Endothelial cell (in vitro differentiated cells): ENCODE measurements around the gene ZER1. TPM values are rescaled to one million over a fixed set of nuclear protein-coding genes. Genes with fewer than 3 reads are reported as not detected.
"Not testable (repeated sequence)": the region's sequence is repeated elsewhere in the genome, so short reads cannot be mapped to it uniquely, and the experiment has no call there.

Experiments used
- DNase-seq: peaks from one replicate; pipeline ENCODE4 v3.0.0; 2021; ENCODE audit warnings: low spot score
- H3K27ac Mint-ChIP-seq: one replicate; pipeline ENCODE4 v1.8.0; 2021; ENCODE audit warnings: mixed read lengths, inconsistent platforms; ENCODE audit not compliant: unreplicated experiment
- H3K27me3 Mint-ChIP-seq: one replicate; pipeline ENCODE4 v1.8.0; 2021; ENCODE audit warnings: mild to moderate bottlenecking, moderate library complexity, mixed read lengths, inconsistent platforms; ENCODE audit not compliant: unreplicated experiment
- H3K36me3 Mint-ChIP-seq: one replicate; pipeline ENCODE4 v1.8.0; 2021; ENCODE audit warnings: mild to moderate bottlenecking, low read depth, mixed read lengths, inconsistent platforms; ENCODE audit not compliant: unreplicated experiment
- H3K4me1 Mint-ChIP-seq: one replicate; pipeline ENCODE4 v1.8.0; 2021; ENCODE audit warnings: mild to moderate bottlenecking, mixed read lengths, inconsistent platforms; ENCODE audit not compliant: unreplicated experiment
- H3K4me3 Mint-ChIP-seq: one replicate; pipeline ENCODE4 v1.8.0; 2021; ENCODE audit warnings: mild to moderate bottlenecking, mixed read lengths, inconsistent platforms; ENCODE audit not compliant: unreplicated experiment
- H3K9me3 Mint-ChIP-seq: one replicate; pipeline ENCODE4 v1.8.0; 2021; ENCODE audit warnings: mixed read lengths, inconsistent platforms; ENCODE audit not compliant: unreplicated experiment
- CTCF ChIP-seq: fragments of 200-600 bp; sonication (generic); IDR thresholded peaks from one replicate; pipeline ENCODE4 v1.5.0; 2021; ENCODE audit warnings: antibody characterized with exemption; ENCODE audit not compliant: unreplicated experiment
- total RNA-seq: library from RNA; stranded (reverse); fragmentation: NEBNext Ultra II Directional; extraction: Animal tissue kit (Norgen Biotek cat#: 25700); gene quantifications from one replicate; pipeline ENCODE4 v1.2.1, GENCODE V29; 2021; ENCODE audit not compliant: unreplicated experiment

The ZER1 gene
- total RNA-seq, 1 donor from 2014 or later, result 29.2 TPM

- peak within 1 kb of the TSS; percentile 62 for H3K27ac Mint-ChIP-seq
- H3K27me3 Mint-ChIP-seq, result peaks cover 3% of the 10 kb centered on the region
- H3K36me3 Mint-ChIP-seq, result no peaks in the 10 kb centered on the region
- H3K4me3 Mint-ChIP-seq, result peak within 1 kb of the TSS; percentile 88
- H3K9me3 Mint-ChIP-seq, result no peaks in the 10 kb centered on the region
- peak; percentile 98 for TF ChIP-seq CTCF
- DNase-seq, result peak; percentile 98
- no peaks in the 10 kb centered on the region for H3K4me1 Mint-ChIP-seq
These were observed 69.2 kb downstream of the ZER1 start, which contains the start of gene PKN3 for GRCh38 chr9:128702445-128702948. PKN3 (plus strand) TSS chr9:128702503; CDS start chr9:128702916, 413 bp downstream.

GRCh38 chr9:128701227-128701854, 70.4 kb downstream of the ZER1 start:
- Mint-ChIP-seq H3K36me3 (peaks cover under 1% of the 10 kb centered on the region), H3K27me3 (peaks cover 3% of the 10 kb centered on the region), H3K4me1 (no peaks in the 10 kb centered on the region), H3K9me3 (no peaks in the 10 kb centered on the region), H3K27ac (no peak overlapping the region), H3K4me3 (peak overlapping the region; percentile 86)
- DNase-seq, result no peak
- TF ChIP-seq CTCF, result no peak

GRCh38 chr9:128699096-128699795, 72.5 kb downstream of the ZER1 start:
- H3K9me3 Mint-ChIP-seq, H3K4me1 Mint-ChIP-seq, DNase-seq, H3K4me3 Mint-ChIP-seq, H3K27ac Mint-ChIP-seq, H3K27me3 Mint-ChIP-seq, H3K36me3 Mint-ChIP-seq: not testable (repeated sequence)

GRCh38 chr9:128696923-128697707, 74.6 kb downstream of the ZER1 start:
- DNase-seq, result no peak
- no peak overlapping the region for H3K27ac Mint-ChIP-seq
- H3K9me3 Mint-ChIP-seq, result no peaks in the 10 kb centered on the region
- peaks cover 2% of the 10 kb centered on the region for H3K27me3 Mint-ChIP-seq
- peaks cover 17% of the 10 kb centered on the region for H3K36me3 Mint-ChIP-seq
- no peak overlapping the region for H3K4me3 Mint-ChIP-seq
- H3K4me1 Mint-ChIP-seq, result no peaks in the 10 kb centered on the region
- TF ChIP-seq CTCF, result no peak

GRCh38 chr9:128694344-128694743, 77.4 kb downstream of the ZER1 start:
- Mint-ChIP-seq H3K4me1 (peaks cover 15% of the 10 kb centered on the region), H3K4me3 (no peak overlapping the region), H3K36me3 (peaks cover 29% of the 10 kb centered on the region), H3K27me3 (peaks cover 4% of the 10 kb centered on the region), H3K9me3 (no peaks in the 10 kb centered on the region), H3K27ac (no peak overlapping the region)
- DNase-seq, result no peak
- TF ChIP-seq CTCF, result no peak

- H3K4me1 Mint-ChIP-seq, result peaks cover 15% of the 10 kb centered on the region
- DNase-seq, H3K27me3 Mint-ChIP-seq, H3K9me3 Mint-ChIP-seq: not testable (repeated sequence)
- H3K36me3 Mint-ChIP-seq, result peaks cover 29% of the 10 kb centered on the region
- peak overlapping the region; percentile 43 for H3K27ac Mint-ChIP-seq
- H3K4me3 Mint-ChIP-seq, result peak overlapping the region; percentile 73
These were observed 78.0 kb downstream of the ZER1 start for GRCh38 chr9:128693738-128694137.
